ENCODE results near the gene FBXL16. TPM values are rescaled to one million over a fixed set of nuclear protein-coding genes. Genes with fewer than 3 reads are reported as not detected.
A peak's percentile ranks its signal among the peaks of the same experiment; 100 is the strongest.

The FBXL16 gene
- polyA plus RNA-seq, 2 of the 4 experiments (the other 2 are of a cell fraction): 0.53 to 1.2 TPM

DNA sequence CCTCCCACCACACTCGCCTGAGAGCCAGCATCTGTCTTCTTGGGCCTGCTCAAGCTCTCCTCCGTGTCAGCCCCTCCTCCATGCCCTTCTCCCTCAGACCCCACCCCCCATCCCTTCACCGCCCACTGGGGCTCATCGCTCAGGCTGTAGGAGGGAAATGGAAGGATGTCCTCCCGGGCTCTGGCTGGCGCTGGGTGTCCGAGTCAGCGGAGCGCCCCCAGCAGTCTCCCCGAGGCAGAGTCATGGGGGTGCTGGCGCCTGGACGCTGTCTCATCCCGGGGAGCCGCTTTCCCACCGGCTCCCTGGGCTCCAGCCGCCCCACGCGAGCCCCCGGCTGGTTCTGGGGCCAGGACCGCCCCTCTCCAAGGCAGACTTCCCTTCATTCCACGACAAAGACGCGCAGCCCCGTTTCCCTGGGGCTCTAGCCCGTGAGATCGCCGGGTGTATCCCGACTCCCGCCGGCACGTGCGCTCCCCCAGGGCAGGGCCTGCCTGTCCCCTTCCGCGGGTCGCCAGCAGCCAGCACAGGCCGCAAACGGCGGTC is 14.9 kb upstream of the FBXL16 start:
- H3K9me3 ChIP-seq: no peaks in the 10 kb centered on the region
- H3K4me3 ChIP-seq: peak overlapping the region; percentile 93
- peak overlapping the region; percentile 94 for H3K4me2 ChIP-seq
- ChIA-PET CTCF (interaction anchor here (0.6 to 28.0 kb wide), 7 partner anchors 6 to 139 kb away, joined by 3 to 656 read pairs (median 6); partner anchors contain the start of genes ANTKMT, CCDC78, CIAO3 and FBXL16), POLR2A (interaction anchor here (0.7 to 2.6 kb wide), 13 partner anchors 8 to 68 kb away, joined by 3 to 33 read pairs (median 6); partner anchors contain the start of genes CHTF18, CIAO3, RPUSD1 and STUB1)
- ATAC-seq (peak; percentile 32 to 66), FAIRE-seq (no peak), DNase-seq (ENCODE audit: low read depth in 1 of 2, low spot score in 1 of 2) (peak; percentile 72 to 84)
- H3K27ac ChIP-seq: peak overlapping the region; percentile 98 to 99
- TF ChIP-seq E2F6 (IDR thresholded peaks at IDR 0.05; ENCODE audit: borderline replicate concordance, low read depth): no peak
- TF ChIP-seq TFCP2L1 (CRISPR knock-in tag; IDR thresholded peaks at IDR 0.05): 0 out of 2 replicates have a peak, but pooled peaks have one; percentile 44
- TF ChIP-seq PHF8 (IDR thresholded peaks at IDR 0.05; ENCODE audit: borderline replicate concordance, low read depth): 0 out of 2 replicates have a peak, but pooled peaks have one; percentile 49
- TF ChIP-seq RFX5 (IDR thresholded peaks at IDR 0.05): no peak
- TF ChIP-seq, protein P1, sequence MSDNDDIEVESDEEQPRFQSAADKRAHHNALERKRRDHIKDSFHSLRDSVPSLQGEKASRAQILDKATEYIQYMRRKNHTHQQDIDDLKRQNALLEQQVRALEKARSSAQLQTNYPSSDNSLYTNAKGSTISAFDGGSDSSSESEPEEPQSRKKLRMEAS (IDR thresholded peaks at IDR 0.05): peak; percentile 73
- TF ChIP-seq CBX8 (IDR thresholded peaks at IDR 0.05): no peak
- TF ChIP-seq POLR2AphosphoS2 (conservative IDR thresholded peaks at IDR 0.05; ENCODE audit: low read length): 0 out of 2 replicates have a peak, but pooled peaks have one; percentile 50
- no peak for TF ChIP-seq MAZ (IDR thresholded peaks at IDR 0.05; ENCODE audit: borderline replicate concordance, low read depth, low read length)
- no peak for TF ChIP-seq JUNB (IDR thresholded peaks at IDR 0.05)
- TF ChIP-seq CHD4 (IDR thresholded peaks at IDR 0.05; ENCODE audit: borderline replicate concordance): no peak
- no peak for TF ChIP-seq ZSCAN20 (CRISPR knock-in tag; IDR thresholded peaks at IDR 0.05)
- TF ChIP-seq RAD21 (conservative IDR thresholded peaks at IDR 0.05 in 1 of 2, IDR thresholded peaks at IDR 0.05 in 1 of 2): no peak
- peak; percentile 30; the same call in 2 of the 3 replicates for TF ChIP-seq CTCF (IDR thresholded peaks at IDR 0.05)
- no peak for TF ChIP-seq JUN (IDR thresholded peaks at IDR 0.05)
- TF ChIP-seq ZC3H11A (IDR thresholded peaks at IDR 0.05): no peak
- peak; percentile 78; the same call in 1 of the 2 replicates for TF ChIP-seq RNF2 (IDR thresholded peaks at IDR 0.05; ENCODE audit: borderline replicate concordance, low read depth)
- TF ChIP-seq BHLHE40 (IDR thresholded peaks at IDR 0.05; ENCODE audit: low read depth, low read length): peak; percentile 66
- TF ChIP-seq NPAS2 (CRISPR knock-in tag; IDR thresholded peaks at IDR 0.05; ENCODE audit: borderline replicate concordance): no peak
- TF ChIP-seq, protein P2, sequence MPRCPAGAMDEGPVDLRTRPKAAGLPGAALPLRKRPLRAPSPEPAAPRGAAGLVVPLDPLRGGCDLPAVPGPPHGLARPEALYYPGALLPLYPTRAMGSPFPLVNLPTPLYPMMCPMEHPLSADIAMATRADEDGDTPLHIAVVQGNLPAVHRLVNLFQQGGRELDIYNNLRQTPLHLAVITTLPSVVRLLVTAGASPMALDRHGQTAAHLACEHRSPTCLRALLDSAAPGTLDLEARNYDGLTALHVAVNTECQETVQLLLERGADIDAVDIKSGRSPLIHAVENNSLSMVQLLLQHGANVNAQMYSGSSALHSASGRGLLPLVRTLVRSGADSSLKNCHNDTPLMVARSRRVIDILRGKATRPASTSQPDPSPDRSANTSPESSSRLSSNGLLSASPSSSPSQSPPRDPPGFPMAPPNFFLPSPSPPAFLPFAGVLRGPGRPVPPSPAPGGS (IDR thresholded peaks at IDR 0.05): no peak; the same call in 2 of the 3 replicates
- H3K4me1 ChIP-seq: peaks cover 49% of the 10 kb centered on the region
- WGBS (ENCODE audit: missing lambda C conversion rate): 0% methylated on average over 3 of the region's 38 CpGs

DNA sequence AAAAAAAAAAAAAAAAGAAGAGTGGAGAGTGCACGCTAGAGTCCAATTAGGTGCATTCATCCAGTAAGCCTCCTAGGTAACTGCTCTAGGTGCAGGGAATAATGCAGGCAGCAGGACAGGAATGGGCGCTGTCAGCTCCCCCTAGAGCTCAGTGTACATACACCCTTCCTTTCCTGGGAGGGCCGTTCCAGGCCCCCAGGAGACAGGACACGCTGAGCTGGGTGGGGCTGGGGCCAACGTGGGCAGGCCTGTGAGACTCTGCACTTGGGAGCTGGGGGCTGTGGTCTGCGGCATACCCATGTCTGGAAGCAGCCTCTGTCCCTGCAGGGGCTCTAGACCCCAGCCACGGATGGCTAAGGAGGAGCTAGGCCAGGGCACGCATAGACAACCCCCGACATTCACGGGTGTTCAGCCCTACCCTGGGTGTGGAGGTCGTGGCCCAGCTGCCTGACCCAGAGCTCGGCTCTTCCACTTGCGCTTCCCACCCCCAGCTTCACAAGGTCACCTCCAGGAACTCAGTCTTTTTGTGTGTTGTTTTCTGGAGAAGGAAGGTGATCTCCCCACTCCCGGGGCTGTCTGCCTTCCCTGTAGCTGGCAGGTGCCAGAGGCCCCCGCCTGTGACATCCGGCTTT is 14.3 kb upstream of the FBXL16 start:
- ChIA-PET POLR2A (interaction anchor here (0.8 to 2.6 kb wide), 8 partner anchors 7 to 39 kb away, joined by 3 to 33 read pairs (median 6); partner anchors contain the start of gene STUB1), CTCF (interaction anchor here (0.6 to 28.0 kb wide), 10 partner anchors 5 to 171 kb away, joined by 3 to 656 read pairs (median 5); partner anchors contain the start of genes ANTKMT, CCDC78, CIAO3 and FBXL16)
- Histone ChIP-seq H3K4me1 (peaks cover 49% of the 10 kb centered on the region), H3K4me2 (peak overlapping the region; percentile 94), H3K4me3 (peak overlapping the region; percentile 93), H3K9me3 (no peaks in the 10 kb centered on the region), H3K27ac (peak overlapping the region; percentile 98 to 99)
- FAIRE-seq (peak; percentile 7), DNase-seq (ENCODE audit: low read depth in 1 of 2, low spot score in 1 of 2) (peak; percentile 70 to 74), ATAC-seq (peak; percentile 28 to 63)
- 3% methylated on average over 16 of the region's 16 CpGs for WGBS (ENCODE audit: missing lambda C conversion rate)
- TF ChIP-seq PHF8 (IDR thresholded peaks at IDR 0.05; ENCODE audit: borderline replicate concordance, low read depth): no peak
- no peak for TF ChIP-seq E2F6 (IDR thresholded peaks at IDR 0.05; ENCODE audit: borderline replicate concordance, low read depth)
- 0 out of 2 replicates have a peak, but pooled peaks have one; percentile 38 for TF ChIP-seq RARB (CRISPR knock-in tag; IDR thresholded peaks at IDR 0.05)
- TF ChIP-seq POLR2A (IDR thresholded peaks at IDR 0.05; ENCODE audit: low read length): peak; percentile 3
- peak; percentile 36 for TF ChIP-seq CTCF (IDR thresholded peaks at IDR 0.05)
- peak; percentile 71; the same call in 1 of the 2 replicates for TF ChIP-seq TFCP2L1 (CRISPR knock-in tag; IDR thresholded peaks at IDR 0.05)
- peak; percentile 58; the same call in 1 of the 2 replicates for TF ChIP-seq TP53 (CRISPR knock-in tag; IDR thresholded peaks at IDR 0.05)
- TF ChIP-seq MYC (IDR thresholded peaks at IDR 0.05; ENCODE audit: borderline replicate concordance, low read length): no peak
- no peak for TF ChIP-seq ESRRA (IDR thresholded peaks at IDR 0.05; ENCODE audit: borderline replicate concordance, low read length)
- 0 out of 2 replicates have a peak, but pooled peaks have one; percentile 32 for TF ChIP-seq FOSB (CRISPR knock-in tag; IDR thresholded peaks at IDR 0.05)
- TF ChIP-seq, protein P1 (IDR thresholded peaks at IDR 0.05): no peak
- 0 out of 5 replicates have a peak, but pooled peaks of 1 of the 2 experiments have one; percentile 22 for TF ChIP-seq RAD21 (conservative IDR thresholded peaks at IDR 0.05 in 1 of 2, IDR thresholded peaks at IDR 0.05 in 1 of 2)

All from A549 (cell line).